ENCODE results near the gene IFT74.

IFT74 gene

DNA sequence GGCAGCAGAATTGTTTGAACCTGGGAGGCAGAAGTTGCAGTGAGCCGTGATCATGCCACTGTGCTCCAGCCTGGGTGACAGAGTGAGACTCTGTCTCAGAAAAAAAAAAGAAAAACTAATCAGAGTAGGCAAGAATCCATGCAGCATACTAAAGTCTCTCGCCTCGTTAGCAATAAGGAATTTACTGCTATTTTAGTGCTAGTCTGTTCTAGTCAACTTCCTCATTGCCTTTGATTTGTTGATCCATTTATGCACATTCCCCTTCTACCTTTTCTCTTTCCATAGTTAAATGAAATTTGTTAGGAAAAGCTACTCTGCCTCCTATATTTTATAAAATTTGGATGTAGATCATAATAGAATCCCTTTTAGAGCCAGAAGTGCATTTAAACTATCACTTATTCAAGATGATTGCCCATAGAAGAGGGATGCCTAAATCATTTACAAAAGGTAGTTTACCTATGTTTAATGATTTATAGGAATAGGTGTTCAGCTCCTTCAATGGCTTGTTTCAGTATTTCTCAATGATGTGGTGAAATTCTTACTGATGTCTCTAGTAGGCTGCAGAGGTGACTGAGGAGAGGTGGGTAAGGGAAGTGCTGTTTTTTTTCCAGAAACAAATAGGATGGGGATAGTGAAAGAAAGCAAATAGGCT is 47.3 kb downstream of the IFT74 start:
- Histone ChIP-seq H3K36me3 (ENCODE audit: insufficient read depth, low read length) (no peaks in the 10 kb centered on the region), H2AFZ (ENCODE audit: low read depth, low read length) (no peak overlapping the region), H3K4me3 (ENCODE audit: low read length) (no peak overlapping the region)

DNA sequence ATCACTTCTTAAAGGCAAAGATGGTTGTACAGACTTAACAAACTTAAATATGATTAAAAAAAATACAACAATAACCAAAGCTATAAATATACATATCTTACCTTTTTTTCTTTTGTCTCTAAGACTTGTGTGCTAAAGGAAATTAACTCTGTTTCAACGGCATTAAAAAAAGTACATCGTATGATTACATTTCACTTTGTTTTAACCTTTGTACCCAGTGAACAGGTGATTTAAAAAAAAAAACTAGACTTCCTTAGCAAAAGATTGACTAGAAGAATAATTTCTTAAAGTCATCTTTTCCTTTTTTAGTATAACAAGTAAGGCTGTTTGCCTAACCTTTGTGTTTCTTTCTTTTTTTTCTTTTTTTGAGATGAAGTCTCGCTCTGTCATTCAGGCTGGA is 49.3 kb downstream of the IFT74 start, which contains the start of gene LRRC19:
Gene LRRC19, minus strand, starts transcription at position 182 of the 400 bp plus-strand sequence. CDS start 5,978 bp downstream, outside the sequence.
- Histone ChIP-seq H3K36me3 (ENCODE audit: insufficient read depth, low read length) (peaks cover 2% of the 10 kb centered on the region), H3K4me3 (ENCODE audit: low read length) (no peak within 1 kb of the TSS), H3K4me1 (ENCODE audit: insufficient read depth, low read length) (no peaks in the 10 kb centered on the region), H3K9me3 (ENCODE audit: low read length) (no peaks in the 10 kb centered on the region), H2AFZ (ENCODE audit: low read depth, low read length) (no peak within 1 kb of the TSS), H3K27me3 (ENCODE audit: insufficient read depth, low read length) (no peaks in the 10 kb centered on the region)

More for the DNA sequence above, 47.3 kb downstream of the IFT74 start:
- no peaks in the 10 kb centered on the region for H3K27me3 ChIP-seq (ENCODE audit: insufficient read depth, low read length)
- H3K9me3 ChIP-seq (ENCODE audit: low read length) = no peaks in the 10 kb centered on the region
- no peaks in the 10 kb centered on the region for H3K4me1 ChIP-seq (ENCODE audit: insufficient read depth, low read length)

DNA sequence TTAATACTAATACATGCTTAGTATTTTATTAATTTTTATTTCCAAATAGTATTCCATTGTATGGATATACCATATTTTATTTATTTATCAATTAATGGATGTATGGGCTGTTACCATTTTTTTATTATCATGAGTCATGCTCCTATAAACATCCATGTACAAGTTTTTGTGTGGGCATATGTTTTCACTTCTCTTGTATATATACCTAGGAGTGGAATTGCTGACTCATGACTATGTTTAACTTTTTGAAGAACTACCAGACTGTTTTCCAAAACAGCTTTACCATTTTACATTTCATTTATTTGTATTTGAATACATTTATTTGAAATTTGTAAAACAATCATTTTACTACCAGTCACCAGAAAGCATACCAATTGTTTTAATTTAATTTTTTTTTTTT is 63.4 kb downstream of the IFT74 start:
- H2AFZ ChIP-seq (ENCODE audit: low read depth, low read length) = no peak overlapping the region
- peaks cover 10% of the 10 kb centered on the region for H3K9me3 ChIP-seq (ENCODE audit: low read length)
- no peaks in the 10 kb centered on the region for H3K4me1 ChIP-seq (ENCODE audit: insufficient read depth, low read length)
- H3K36me3 ChIP-seq (ENCODE audit: insufficient read depth, low read length) = peaks cover 40% of the 10 kb centered on the region
- H3K27me3 ChIP-seq (ENCODE audit: insufficient read depth, low read length) = no peaks in the 10 kb centered on the region
- no peak overlapping the region for H3K4me3 ChIP-seq (ENCODE audit: low read length)

GRCh38 chr9:27022920-27023319 is 66.7 kb downstream of the IFT74 start:
- H3K9me3 ChIP-seq (ENCODE audit: low read length) = peaks cover 15% of the 10 kb centered on the region
- H3K27me3 ChIP-seq (ENCODE audit: insufficient read depth, low read length) = no peaks in the 10 kb centered on the region
- H2AFZ ChIP-seq (ENCODE audit: low read depth, low read length) = no peak overlapping the region
- H3K4me3 ChIP-seq (ENCODE audit: low read length) = no peak overlapping the region
- H3K4me1 ChIP-seq (ENCODE audit: insufficient read depth, low read length) = no peaks in the 10 kb centered on the region
- peaks cover 37% of the 10 kb centered on the region for H3K36me3 ChIP-seq (ENCODE audit: insufficient read depth, low read length)

DNA sequence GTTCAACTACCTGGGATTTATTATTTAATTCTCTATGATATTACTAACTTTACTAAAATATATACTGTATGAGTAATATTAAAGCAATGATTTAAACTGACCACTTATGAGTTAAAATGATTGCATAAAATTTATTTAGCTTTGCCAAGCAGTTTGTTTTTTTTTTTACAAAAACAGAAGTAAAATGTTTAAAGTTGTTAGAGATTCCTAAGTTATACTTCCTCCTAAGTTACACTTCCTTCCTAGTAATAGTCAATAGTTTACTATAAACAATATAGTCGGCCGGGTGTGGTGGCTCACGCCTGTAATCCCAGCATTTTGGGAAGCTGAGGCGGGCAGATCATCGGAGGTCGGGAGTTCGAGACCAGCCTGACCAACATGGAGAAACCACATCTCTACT is 73.0 kb downstream of the IFT74 start:
- Histone ChIP-seq H2AFZ (ENCODE audit: low read depth, low read length) (no peak overlapping the region), H3K36me3 (ENCODE audit: insufficient read depth, low read length) (peaks cover 14% of the 10 kb centered on the region), H3K27me3 (ENCODE audit: insufficient read depth, low read length) (no peaks in the 10 kb centered on the region), H3K4me1 (ENCODE audit: insufficient read depth, low read length) (no peaks in the 10 kb centered on the region), H3K9me3 (ENCODE audit: low read length) (peaks cover 9% of the 10 kb centered on the region), H3K4me3 (ENCODE audit: low read length) (no peak overlapping the region)

DNA sequence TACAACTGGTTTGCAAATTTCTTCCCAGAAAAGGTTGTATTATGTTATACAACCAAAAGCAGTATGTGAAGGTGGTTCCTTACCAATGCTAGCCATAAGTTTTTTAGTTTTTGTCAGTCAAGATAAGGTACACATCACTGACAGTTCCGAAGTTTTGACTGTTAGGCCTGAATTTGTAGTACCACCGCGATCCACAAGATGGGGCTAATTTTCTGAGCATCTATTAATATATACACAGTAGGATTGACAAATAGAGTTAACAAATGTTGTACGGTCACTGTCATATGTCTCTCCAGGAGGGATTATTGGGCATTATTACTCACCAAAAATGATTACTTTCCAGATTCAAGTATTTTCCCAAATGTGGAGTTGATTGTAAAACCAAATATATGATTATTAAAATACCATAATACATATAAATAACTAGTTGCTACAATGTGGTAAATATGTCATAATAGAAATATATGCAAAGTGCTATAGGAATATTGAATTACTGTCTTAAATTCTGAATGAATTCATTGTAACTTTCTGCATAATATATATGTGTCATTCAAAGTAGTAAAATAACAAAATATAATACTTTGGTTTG is 77.7 kb downstream of the IFT74 start:
- Histone ChIP-seq H3K4me3 (ENCODE audit: low read length) (no peak overlapping the region), H3K4me1 (ENCODE audit: insufficient read depth, low read length) (no peaks in the 10 kb centered on the region)

GRCh38 chr9:27037499-27037898 is 81.3 kb downstream of the IFT74 start:
- Histone ChIP-seq H3K27me3 (ENCODE audit: insufficient read depth, low read length) (no peaks in the 10 kb centered on the region), H3K4me3 (ENCODE audit: low read length) (no peak overlapping the region), H3K36me3 (ENCODE audit: insufficient read depth, low read length) (no peaks in the 10 kb centered on the region), H2AFZ (ENCODE audit: low read depth, low read length) (no peak overlapping the region), H3K4me1 (ENCODE audit: insufficient read depth, low read length) (no peaks in the 10 kb centered on the region), H3K9me3 (ENCODE audit: low read length) (no peaks in the 10 kb centered on the region)

More for the DNA sequence above, 77.7 kb downstream of the IFT74 start:
- Histone ChIP-seq H2AFZ (ENCODE audit: low read depth, low read length) (no peak overlapping the region), H3K36me3 (ENCODE audit: insufficient read depth, low read length) (peaks cover 3% of the 10 kb centered on the region), H3K27me3 (ENCODE audit: insufficient read depth, low read length) (no peaks in the 10 kb centered on the region), H3K9me3 (ENCODE audit: low read length) (no peaks in the 10 kb centered on the region)

GRCh38 chr9:27041746-27042145 is 85.5 kb downstream of the IFT74 start:
- no peak overlapping the region for H3K4me3 ChIP-seq (ENCODE audit: low read length)
- H3K36me3 ChIP-seq (ENCODE audit: insufficient read depth, low read length) = peaks cover 4% of the 10 kb centered on the region
- H3K27me3 ChIP-seq (ENCODE audit: insufficient read depth, low read length) = no peaks in the 10 kb centered on the region
- no peaks in the 10 kb centered on the region for H3K9me3 ChIP-seq (ENCODE audit: low read length)
- no peak overlapping the region for H2AFZ ChIP-seq (ENCODE audit: low read depth, low read length)
- H3K4me1 ChIP-seq (ENCODE audit: insufficient read depth, low read length) = no peaks in the 10 kb centered on the region

GRCh38 chr9:27042476-27042875 is 86.3 kb downstream of the IFT74 start:
- H3K36me3 ChIP-seq (ENCODE audit: insufficient read depth, low read length) = peaks cover 8% of the 10 kb centered on the region
- H3K4me3 ChIP-seq (ENCODE audit: low read length) = no peak overlapping the region

GRCh38 chr9:27043176-27043575 is 87.0 kb downstream of the IFT74 start:
- Histone ChIP-seq H3K4me1 (ENCODE audit: insufficient read depth, low read length) (no peaks in the 10 kb centered on the region), H3K27me3 (ENCODE audit: insufficient read depth, low read length) (no peaks in the 10 kb centered on the region), H3K4me3 (ENCODE audit: low read length) (no peak overlapping the region), H2AFZ (ENCODE audit: low read depth, low read length) (no peak overlapping the region), H3K36me3 (ENCODE audit: insufficient read depth, low read length) (peaks cover 8% of the 10 kb centered on the region), H3K9me3 (ENCODE audit: low read length) (no peaks in the 10 kb centered on the region)

More at GRCh38 chr9:27042476-27042875, 86.3 kb downstream of the IFT74 start:
- Histone ChIP-seq H3K27me3 (ENCODE audit: insufficient read depth, low read length) (no peaks in the 10 kb centered on the region), H3K9me3 (ENCODE audit: low read length) (no peaks in the 10 kb centered on the region), H3K4me1 (ENCODE audit: insufficient read depth, low read length) (no peaks in the 10 kb centered on the region), H2AFZ (ENCODE audit: low read depth, low read length) (no peak overlapping the region)

DNA sequence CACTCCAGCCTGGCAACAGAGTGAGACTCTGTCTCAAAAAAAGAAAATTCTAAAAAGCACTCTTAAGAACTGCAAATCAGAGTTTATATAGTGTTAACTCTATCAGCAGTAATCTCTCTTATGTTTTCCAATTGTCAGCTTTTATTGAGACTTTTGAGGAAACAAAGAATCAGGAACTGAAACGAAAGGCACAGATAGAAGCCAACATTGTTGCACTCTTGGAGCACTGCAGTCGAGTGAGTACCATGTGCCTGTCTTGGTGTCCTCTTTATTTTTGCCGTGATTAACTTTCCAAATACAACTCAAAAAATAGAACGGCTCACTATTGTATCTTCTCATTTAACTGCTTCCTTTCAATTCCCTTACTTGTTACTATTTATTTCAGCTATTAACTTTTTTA is 90.9 kb downstream of the IFT74 start:
- Histone ChIP-seq H3K36me3 (ENCODE audit: insufficient read depth, low read length) (peaks cover 13% of the 10 kb centered on the region), H2AFZ (ENCODE audit: low read depth, low read length) (no peak overlapping the region), H3K4me3 (ENCODE audit: low read length) (no peak overlapping the region), H3K4me1 (ENCODE audit: insufficient read depth, low read length) (no peaks in the 10 kb centered on the region), H3K27me3 (ENCODE audit: insufficient read depth, low read length) (no peaks in the 10 kb centered on the region), H3K9me3 (ENCODE audit: low read length) (no peaks in the 10 kb centered on the region)

GRCh38 chr9:27053369-27054022 is 97.3 kb downstream of the IFT74 start:
- Histone ChIP-seq H3K4me3 (ENCODE audit: low read length) (no peak overlapping the region), H3K9me3 (ENCODE audit: low read length) (no peaks in the 10 kb centered on the region), H3K4me1 (ENCODE audit: insufficient read depth, low read length) (no peaks in the 10 kb centered on the region), H3K36me3 (ENCODE audit: insufficient read depth, low read length) (peaks cover 21% of the 10 kb centered on the region), H2AFZ (ENCODE audit: low read depth, low read length) (no peak overlapping the region), H3K27me3 (ENCODE audit: insufficient read depth, low read length) (no peaks in the 10 kb centered on the region)

GRCh38 chr9:27054125-27054524 is 97.9 kb downstream of the IFT74 start:
- H3K9me3 ChIP-seq (ENCODE audit: low read length) = no peaks in the 10 kb centered on the region
- peaks cover 21% of the 10 kb centered on the region for H3K36me3 ChIP-seq (ENCODE audit: insufficient read depth, low read length)
- no peak overlapping the region for H2AFZ ChIP-seq (ENCODE audit: low read depth, low read length)
- H3K27me3 ChIP-seq (ENCODE audit: insufficient read depth, low read length) = no peaks in the 10 kb centered on the region
- H3K4me3 ChIP-seq (ENCODE audit: low read length) = no peak overlapping the region
- H3K4me1 ChIP-seq (ENCODE audit: insufficient read depth, low read length) = no peaks in the 10 kb centered on the region

Data from neuron (in vitro differentiated cells).